ENCODE results near the gene HBQ1.
"Not testable (repeated sequence)": the region's sequence is repeated elsewhere in the genome, so short reads cannot be mapped to it uniquely, and the experiment has no call there.

The HBQ1 gene

GRCh38 chr16:176006-176405 lies 4.3 kb upstream of the HBQ1 start:
- not testable (repeated sequence) for DNase-seq (ENCODE audit: low read depth in 2 of 2, low spot score in 1 of 2)

DNA sequence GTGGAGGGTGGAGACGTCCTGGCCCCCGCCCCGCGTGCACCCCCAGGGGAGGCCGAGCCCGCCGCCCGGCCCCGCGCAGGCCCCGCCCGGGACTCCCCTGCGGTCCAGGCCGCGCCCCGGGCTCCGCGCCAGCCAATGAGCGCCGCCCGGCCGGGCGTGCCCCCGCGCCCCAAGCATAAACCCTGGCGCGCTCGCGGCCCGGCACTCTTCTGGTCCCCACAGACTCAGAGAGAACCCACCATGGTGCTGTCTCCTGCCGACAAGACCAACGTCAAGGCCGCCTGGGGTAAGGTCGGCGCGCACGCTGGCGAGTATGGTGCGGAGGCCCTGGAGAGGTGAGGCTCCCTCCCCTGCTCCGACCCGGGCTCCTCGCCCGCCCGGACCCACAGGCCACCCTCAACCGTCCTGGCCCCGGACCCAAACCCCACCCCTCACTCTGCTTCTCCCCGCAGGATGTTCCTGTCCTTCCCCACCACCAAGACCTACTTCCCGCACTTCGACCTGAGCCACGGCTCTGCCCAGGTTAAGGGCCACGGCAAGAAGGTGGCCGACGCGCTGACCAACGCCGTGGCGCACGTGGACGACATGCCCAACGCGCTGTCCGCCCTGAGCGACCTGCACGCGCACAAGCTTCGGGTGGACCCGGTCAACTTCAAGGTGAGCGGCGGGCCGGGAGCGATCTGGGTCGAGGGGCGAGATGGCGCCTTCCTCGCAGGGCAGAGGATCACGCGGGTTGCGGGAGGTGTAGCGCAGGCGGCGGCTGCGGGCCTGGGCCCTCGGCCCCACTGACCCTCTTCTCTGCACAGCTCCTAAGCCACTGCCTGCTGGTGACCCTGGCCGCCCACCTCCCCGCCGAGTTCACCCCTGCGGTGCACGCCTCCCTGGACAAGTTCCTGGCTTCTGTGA lies 3.5 kb upstream of the HBQ1 start, which contains the start of gene HBA1:
Gene HBA1 (plus strand): TSS at position 204 of the 906 bp plus-strand sequence. CDS start 37 bp downstream, at position 241.
- not testable (repeated sequence) for DNase-seq (ENCODE audit: low read depth in 2 of 2, low spot score in 1 of 2)

DNA sequence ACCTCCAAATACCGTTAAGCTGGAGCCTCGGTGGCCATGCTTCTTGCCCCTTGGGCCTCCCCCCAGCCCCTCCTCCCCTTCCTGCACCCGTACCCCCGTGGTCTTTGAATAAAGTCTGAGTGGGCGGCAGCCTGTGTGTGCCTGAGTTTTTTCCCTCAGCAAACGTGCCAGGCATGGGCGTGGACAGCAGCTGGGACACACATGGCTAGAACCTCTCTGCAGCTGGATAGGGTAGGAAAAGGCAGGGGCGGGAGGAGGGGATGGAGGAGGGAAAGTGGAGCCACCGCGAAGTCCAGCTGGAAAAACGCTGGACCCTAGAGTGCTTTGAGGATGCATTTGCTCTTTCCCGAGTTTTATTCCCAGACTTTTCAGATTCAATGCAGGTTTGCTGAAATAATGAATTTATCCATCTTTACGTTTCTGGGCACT lies 2.9 kb upstream of the HBQ1 start:
- DNase-seq (ENCODE audit: low read depth in 2 of 2, low spot score in 1 of 2), result no peak

DNA sequence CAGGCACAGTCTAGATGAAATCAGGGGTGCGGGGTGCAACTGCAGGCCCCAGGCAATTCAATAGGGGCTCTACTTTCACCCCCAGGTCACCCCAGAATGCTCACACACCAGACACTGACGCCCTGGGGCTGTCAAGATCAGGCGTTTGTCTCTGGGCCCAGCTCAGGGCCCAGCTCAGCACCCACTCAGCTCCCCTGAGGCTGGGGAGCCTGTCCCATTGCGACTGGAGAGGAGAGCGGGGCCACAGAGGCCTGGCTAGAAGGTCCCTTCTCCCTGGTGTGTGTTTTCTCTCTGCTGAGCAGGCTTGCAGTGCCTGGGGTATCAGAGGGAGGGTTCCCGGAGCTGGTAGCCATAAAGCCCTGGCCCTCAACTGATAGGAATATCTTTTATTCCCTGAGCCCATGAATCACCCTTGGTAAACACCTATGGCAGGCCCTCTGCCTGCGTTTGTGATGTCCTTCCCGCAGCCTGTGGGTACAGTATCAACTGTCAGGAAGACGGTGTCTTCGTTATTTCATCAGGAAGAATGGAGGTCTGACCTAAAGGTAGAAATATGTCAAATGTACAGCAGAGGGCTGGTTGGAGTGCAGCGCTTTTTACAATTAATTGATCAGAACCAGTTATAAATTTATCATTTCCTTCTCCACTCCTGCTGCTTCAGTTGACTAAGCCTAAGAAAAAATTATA lies 2.1 kb upstream of the HBQ1 start:
- DNase-seq (ENCODE audit: low read depth in 2 of 2, low spot score in 1 of 2), result no peak

DNA sequence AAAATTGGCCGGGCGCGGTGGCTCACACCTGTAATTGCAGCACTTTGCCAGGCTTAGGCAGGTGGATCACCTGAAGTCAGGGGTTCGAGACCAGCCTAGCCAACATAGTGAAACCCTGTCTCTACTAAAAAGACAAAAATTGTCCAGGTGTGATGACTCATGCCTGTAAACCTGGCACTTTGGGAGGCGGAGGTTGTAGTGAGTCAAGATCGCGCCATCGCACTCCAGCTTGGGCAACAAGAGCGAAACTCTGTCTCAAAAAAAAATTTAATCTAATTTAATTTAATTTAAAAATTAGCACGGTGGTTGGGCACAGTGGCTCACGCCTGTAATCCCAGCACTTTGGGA lies 1.6 kb upstream of the HBQ1 start:
- DNase-seq (ENCODE audit: low read depth in 2 of 2, low spot score in 1 of 2), result no peak

DNA sequence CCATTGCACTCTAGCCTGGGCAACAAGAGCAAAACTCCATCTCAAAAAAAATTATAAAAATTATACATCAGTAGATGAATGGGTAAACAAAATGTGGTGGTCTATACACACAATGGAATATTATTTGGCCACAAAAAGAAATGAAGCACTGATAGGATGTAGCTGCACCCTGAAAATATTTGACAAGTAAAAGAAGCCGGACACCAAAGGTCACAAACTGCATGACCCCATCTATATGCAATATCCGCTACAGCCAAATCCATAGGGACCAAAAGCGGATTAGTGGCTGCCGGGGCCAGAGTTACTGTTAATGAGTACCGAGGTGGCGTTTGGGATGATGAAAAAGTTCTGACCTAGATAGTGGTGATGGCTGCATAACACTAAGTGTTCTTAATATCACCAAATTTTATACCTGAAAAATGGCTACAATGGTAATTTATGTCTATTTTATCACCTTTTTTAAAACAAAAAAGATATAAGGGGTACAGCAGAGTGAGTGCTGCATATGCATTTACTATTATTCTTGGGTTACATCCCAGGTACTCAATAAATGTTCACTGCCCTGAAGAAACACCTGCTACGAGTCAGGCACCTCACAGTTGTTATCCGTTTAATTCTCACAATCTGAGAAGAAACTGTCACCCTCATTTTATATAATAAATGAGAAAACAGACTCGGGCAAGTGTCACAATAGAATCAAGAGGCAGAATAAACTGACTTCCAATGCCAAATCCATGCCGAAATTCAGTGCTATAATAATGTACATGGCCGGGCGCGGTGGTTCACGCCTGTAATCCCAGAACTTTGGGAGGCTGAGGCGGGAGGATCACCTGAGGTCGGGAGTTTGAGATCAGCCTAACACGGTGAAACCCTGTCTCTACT lies 807 bp upstream of the HBQ1 start:
- DNase-seq (ENCODE audit: low read depth in 2 of 2, low spot score in 1 of 2), result no peak

DNA sequence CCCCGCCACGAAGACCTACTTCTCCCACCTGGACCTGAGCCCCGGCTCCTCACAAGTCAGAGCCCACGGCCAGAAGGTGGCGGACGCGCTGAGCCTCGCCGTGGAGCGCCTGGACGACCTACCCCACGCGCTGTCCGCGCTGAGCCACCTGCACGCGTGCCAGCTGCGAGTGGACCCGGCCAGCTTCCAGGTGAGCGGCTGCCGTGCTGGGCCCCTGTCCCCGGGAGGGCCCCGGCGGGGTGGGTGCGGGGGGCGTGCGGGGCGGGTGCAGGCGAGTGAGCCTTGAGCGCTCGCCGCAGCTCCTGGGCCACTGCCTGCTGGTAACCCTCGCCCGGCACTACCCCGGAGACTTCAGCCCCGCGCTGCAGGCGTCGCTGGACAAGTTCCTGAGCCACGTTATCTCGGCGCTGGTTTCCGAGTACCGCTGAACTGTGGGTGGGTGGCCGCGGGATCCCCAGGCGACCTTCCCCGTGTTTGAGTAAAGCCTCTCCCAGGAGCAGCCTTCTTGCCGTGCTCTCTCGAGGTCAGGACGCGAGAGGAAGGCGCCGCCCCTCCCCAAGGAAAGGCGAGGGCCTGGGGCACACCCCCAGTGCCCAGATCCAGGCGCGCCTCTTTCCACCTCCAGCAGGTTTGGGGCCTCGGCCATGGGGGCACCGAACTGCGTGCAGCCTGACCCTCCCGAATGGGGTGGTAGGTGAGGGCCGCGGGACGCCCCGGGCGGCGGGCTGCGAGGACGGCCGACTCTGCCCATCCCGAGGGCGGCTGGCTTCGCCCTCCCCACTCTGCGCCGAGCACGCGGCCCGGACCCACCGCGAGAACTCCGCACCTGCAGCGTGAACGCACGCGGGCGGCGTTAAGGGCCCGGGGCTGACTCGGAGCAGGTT lies 664 bp downstream of the HBQ1 start:
- DNase-seq (ENCODE audit: low read depth in 2 of 2, low spot score in 1 of 2), result peak in 1 of 2 donors; percentile 72

DNA sequence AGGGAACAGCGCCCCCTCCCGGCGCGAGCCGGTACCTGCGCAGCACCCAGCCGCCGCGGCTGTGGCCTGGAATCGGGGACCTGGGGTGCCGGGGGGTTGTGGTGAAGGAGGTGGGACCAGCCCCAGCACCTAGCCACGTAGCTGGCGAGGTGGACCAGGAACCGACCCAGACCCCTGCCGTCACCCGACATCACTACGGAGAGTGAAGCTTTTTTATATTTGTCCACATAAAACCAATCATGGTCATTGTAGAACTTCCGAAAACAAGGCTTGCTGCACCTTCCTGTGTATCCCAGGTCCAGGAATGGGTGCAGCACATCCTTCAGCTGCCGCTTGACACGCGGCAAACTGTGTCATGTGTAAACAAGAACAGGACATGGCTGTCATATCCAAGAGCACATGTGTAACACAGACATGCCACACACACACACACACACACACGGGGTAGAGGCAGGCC lies 1.3 kb downstream of the HBQ1 start:
- DNase-seq (ENCODE audit: low read depth in 2 of 2, low spot score in 1 of 2), result peak in 1 of 2 donors; percentile 72

DNA sequence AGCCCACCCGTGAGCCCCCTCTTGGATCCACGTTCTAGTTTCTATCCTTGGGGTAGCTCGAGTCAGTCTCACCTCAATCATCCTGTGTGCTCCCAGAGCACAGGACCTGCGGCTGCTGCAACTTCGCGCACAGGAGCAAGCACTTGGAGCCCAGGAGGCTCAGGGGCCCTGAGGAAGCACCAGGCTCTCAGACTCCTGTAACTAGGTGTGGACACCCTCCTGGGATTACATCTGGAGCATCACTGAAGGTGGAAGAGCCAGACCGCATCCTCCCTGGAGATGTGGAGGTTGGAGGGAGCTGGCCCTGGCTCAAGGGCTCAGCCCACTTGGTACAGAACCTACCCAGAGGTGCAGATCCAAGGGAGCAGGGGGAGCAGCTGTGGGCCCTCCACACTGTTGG lies 2.7 kb downstream of the HBQ1 start:
- DNase-seq (ENCODE audit: low read depth in 2 of 2, low spot score in 1 of 2), result no peak

- no peak for DNase-seq (ENCODE audit: low read depth in 2 of 2, low spot score in 1 of 2)
Observed at GRCh38 chr16:185213-185612, 5.0 kb downstream of the HBQ1 start.

DNA sequence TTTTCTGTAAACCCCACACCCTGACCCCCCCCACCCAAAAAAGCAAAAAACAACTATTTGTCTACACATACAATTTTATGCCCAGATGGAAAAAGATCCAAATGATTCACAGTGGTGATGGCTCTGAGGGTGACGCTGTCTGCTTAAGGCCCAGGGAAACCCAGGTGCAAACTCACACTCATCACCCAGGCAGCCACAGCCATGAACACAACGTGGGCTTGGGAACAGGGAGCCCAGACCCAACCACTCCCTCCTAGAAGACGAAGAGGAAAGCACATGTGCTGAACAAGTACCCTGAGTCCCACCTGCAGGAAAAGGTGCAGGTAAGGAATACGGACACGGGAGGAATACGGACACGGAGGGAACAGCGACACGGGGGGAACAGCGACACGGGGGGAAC lies 5.4 kb downstream of the HBQ1 start:
- DNase-seq (ENCODE audit: low read depth in 2 of 2, low spot score in 1 of 2), result no peak

- DNase-seq (ENCODE audit: low read depth in 2 of 2, low spot score in 1 of 2), result no peak
Observed at GRCh38 chr16:187330-187729, 7.1 kb downstream of the HBQ1 start.

DNA sequence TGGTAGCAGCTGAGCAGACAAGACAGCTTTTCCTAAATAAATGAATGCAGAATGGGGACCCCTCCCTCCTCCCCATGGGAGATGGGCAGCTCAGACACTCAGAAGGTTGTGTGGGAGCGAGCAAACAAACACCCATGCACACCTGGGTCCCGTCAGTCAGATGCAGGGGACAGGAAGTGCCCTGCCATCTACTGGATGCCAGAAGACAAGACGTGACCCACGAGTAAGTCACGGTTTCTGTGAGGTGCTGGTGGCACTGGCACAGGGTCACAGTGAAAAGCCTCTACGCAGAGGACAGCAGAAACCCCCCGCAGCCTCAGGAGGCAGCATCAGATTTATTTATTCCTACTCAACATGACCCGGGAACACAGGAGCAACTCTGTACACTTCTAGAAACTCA lies 8.4 kb downstream of the HBQ1 start:
- DNase-seq (ENCODE audit: low read depth in 2 of 2, low spot score in 1 of 2), result no peak

GRCh38 chr16:189604-190186 lies 9.4 kb downstream of the HBQ1 start:
- DNase-seq (ENCODE audit: low read depth in 2 of 2, low spot score in 1 of 2), result no peak

GRCh38 chr16:191831-192230 lies 11.6 kb downstream of the HBQ1 start:
- DNase-seq (ENCODE audit: low read depth in 2 of 2, low spot score in 1 of 2), result no peak

GRCh38 chr16:192686-193085 lies 12.4 kb downstream of the HBQ1 start:
- DNase-seq (ENCODE audit: low read depth in 2 of 2, low spot score in 1 of 2), result no peak

- no peak for DNase-seq (ENCODE audit: low read depth in 2 of 2, low spot score in 1 of 2)
Observed at GRCh38 chr16:193441-193840, 13.2 kb downstream of the HBQ1 start.

DNA sequence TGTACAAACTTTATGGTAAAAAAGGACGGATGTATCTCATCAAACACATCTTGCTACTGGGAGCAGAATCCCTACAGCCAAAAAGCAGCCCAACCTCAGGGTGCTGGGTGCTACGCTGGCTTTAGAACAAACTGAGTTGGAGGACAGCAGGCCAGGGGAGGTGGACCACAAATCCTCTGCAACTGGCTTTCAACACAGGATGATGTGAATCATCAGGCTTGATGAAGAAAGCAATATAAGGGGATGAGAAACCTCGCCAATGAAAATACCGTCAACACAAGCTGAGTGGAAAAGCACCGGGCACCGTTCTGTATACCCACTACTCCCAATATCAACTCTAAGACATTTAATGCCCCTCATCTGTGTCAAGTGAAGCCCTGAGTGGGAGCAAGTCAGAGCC lies 14.3 kb downstream of the HBQ1 start:
- DNase-seq (ENCODE audit: low read depth in 2 of 2, low spot score in 1 of 2), result no peak

DNA sequence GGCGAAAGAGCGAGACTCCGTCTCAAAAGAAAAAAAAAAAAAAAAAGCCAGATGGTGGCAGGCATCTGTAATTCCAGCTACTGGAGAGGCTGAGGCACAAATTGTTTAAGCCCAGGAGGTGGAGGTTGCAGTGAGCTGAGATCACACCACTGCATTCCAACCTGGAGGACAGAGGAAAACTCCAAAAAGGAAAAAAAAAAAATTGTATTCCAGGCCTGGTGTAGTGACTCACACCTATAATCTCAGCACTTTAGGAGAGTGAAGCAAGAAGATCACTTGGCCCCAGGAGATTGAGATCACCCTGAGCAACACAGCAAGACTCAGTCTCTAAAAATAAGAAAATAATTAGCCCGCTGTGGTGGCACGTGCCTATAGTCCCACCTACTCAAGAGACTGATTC lies 20.1 kb downstream of the HBQ1 start:
- DNase-seq (ENCODE audit: low read depth in 2 of 2, low spot score in 1 of 2), result no peak

DNA sequence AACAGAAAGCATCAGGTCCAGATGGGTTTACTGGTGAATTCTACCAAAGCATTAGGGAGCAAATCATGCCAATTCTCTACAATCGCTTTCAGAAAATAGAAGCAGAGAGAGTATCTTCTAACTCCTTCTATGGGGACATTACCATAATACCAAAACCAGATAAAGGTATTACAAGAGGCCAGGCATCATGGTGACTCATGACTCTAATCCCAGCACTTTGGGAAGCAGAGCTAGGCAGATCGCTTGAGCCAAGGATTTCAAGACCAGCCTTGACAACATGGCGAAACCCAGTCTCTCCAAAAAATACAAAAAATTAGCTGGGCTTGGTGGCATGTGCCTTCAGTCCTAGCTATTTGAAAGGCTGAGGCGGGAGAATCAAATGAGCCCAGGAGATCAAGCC lies 23.0 kb downstream of the HBQ1 start:
- no peak for DNase-seq (ENCODE audit: low read depth in 2 of 2, low spot score in 1 of 2)

Measured in stimulated activated CD8-positive, alpha-beta memory T cell treated with anti-CD3 and anti-CD28 coated beads, Interleukin-4, amount 100 ng/mL, for 1 hour (primary cell).